Smooth muscle cell (in vitro differentiated cells): ENCODE measurements around the gene MSX2. TPM values are rescaled to one million over a fixed set of nuclear protein-coding genes. Genes with fewer than 3 reads are reported as not detected.

Experiments
- microRNA-seq: library from miRNA; unstranded; fragments of <30 nt; microRNA quantifications from one replicate; pipeline ENCODE4, GENCODE V29; 2016; ENCODE audit warnings: borderline number of aligned reads
- polyA plus RNA-seq: library from polyadenylated mRNA; unstranded; fragments of >200 nt; fragmentation: Nextera tagmentation; extraction: Ambion mirVana; gene quantifications from 2 replicates; pipeline ENCODE4 v1.2.1, GENCODE V29; 2016
- small RNA-seq: library from RNA; depleted of rRNA; stranded (forward); fragments of <200 nt; gene quantifications from one replicate; pipeline ENCODE3, GENCODE V24; 2014
- total RNA-seq: library from RNA; depleted of rRNA; stranded (reverse); fragments of >200 nt; gene quantifications from 2 replicates; pipeline ENCODE4 v1.2.3, GENCODE V29; 2014

MSX2 gene
- total and polyA plus RNA-seq, 2 experiments from 2014 or later = 50.7 to 76.8 TPM

Small RNA genes within 50 kb of the gene (microRNA-seq; reads per million reads assigned to microRNA genes)
- not detected for gene MIR4634

Small RNA genes within 50 kb of the gene (small RNA-seq; reads per million reads assigned to genes)
- gene MIR4634 = not detected
